NCI-H1105 treated with DMSO at 0.1 percent for 48 hours (cell line): Measurements from ENCODE around the gene RYR3.
"Not testable (repeated sequence)": the region's sequence is repeated elsewhere in the genome, so short reads cannot be mapped to it uniquely, and the experiment has no call there.

ENCODE experiments used
- DNase-seq: peaks from one replicate; lab custom pipeline; 2025; lab: John Stamatoyannopoulos, UW

RYR3 gene

GRCh38 chr15:33515121-33515520 lies 204.4 kb downstream of the RYR3 start:
- no peak for DNase-seq

GRCh38 chr15:33516563-33516962 lies 205.8 kb downstream of the RYR3 start:
- DNase-seq = no peak

- no peak for DNase-seq
Observed at GRCh38 chr15:33517944-33518343, 207.2 kb downstream of the RYR3 start.

GRCh38 chr15:33518421-33518820 lies 207.7 kb downstream of the RYR3 start:
- DNase-seq = no peak

GRCh38 chr15:33524274-33524673 lies 213.5 kb downstream of the RYR3 start:
- no peak for DNase-seq

GRCh38 chr15:33526532-33526931 lies 215.8 kb downstream of the RYR3 start:
- no peak for DNase-seq

- DNase-seq = no peak
Observed at GRCh38 chr15:33533197-33533596, 222.4 kb downstream of the RYR3 start.

- DNase-seq = no peak
Observed at GRCh38 chr15:33534642-33535041, 223.9 kb downstream of the RYR3 start.

GRCh38 chr15:33535135-33535534 lies 224.4 kb downstream of the RYR3 start:
- DNase-seq = no peak

GRCh38 chr15:33539825-33540573 lies 229.2 kb downstream of the RYR3 start:
- no peak for DNase-seq

GRCh38 chr15:33543957-33544356 lies 233.2 kb downstream of the RYR3 start:
- DNase-seq = no peak

- no peak for DNase-seq
Observed at GRCh38 chr15:33545866-33546265, 235.1 kb downstream of the RYR3 start.

GRCh38 chr15:33547876-33548275 lies 237.1 kb downstream of the RYR3 start:
- DNase-seq = no peak

- DNase-seq = no peak
Observed at GRCh38 chr15:33551860-33552259, 241.1 kb downstream of the RYR3 start.

- no peak for DNase-seq
Observed at GRCh38 chr15:33553157-33553556, 242.4 kb downstream of the RYR3 start.

GRCh38 chr15:33559207-33559890 lies 248.6 kb downstream of the RYR3 start:
- no peak for DNase-seq

GRCh38 chr15:33561407-33561806 lies 250.6 kb downstream of the RYR3 start:
- no peak for DNase-seq

GRCh38 chr15:33561967-33562366 lies 251.2 kb downstream of the RYR3 start:
- DNase-seq = no peak

GRCh38 chr15:33565094-33565493 lies 254.3 kb downstream of the RYR3 start:
- DNase-seq = peak; percentile 32

GRCh38 chr15:33567652-33568051 lies 256.9 kb downstream of the RYR3 start:
- no peak for DNase-seq

GRCh38 chr15:33569036-33569435 lies 258.3 kb downstream of the RYR3 start:
- DNase-seq = no peak

GRCh38 chr15:33577911-33578310 lies 267.1 kb downstream of the RYR3 start:
- not testable (repeated sequence) for DNase-seq

GRCh38 chr15:33580526-33580925 lies 269.8 kb downstream of the RYR3 start:
- no peak for DNase-seq

GRCh38 chr15:33581032-33581431 lies 270.3 kb downstream of the RYR3 start:
- DNase-seq = no peak
